ENCODE measurements around the gene CDHR4. TPM values are rescaled to one million over a fixed set of nuclear protein-coding genes. Genes with fewer than 3 reads are reported as not detected.

The CDHR4 gene
- total RNA-seq, 1 experiment from 2014 or later: not detected

DNA sequence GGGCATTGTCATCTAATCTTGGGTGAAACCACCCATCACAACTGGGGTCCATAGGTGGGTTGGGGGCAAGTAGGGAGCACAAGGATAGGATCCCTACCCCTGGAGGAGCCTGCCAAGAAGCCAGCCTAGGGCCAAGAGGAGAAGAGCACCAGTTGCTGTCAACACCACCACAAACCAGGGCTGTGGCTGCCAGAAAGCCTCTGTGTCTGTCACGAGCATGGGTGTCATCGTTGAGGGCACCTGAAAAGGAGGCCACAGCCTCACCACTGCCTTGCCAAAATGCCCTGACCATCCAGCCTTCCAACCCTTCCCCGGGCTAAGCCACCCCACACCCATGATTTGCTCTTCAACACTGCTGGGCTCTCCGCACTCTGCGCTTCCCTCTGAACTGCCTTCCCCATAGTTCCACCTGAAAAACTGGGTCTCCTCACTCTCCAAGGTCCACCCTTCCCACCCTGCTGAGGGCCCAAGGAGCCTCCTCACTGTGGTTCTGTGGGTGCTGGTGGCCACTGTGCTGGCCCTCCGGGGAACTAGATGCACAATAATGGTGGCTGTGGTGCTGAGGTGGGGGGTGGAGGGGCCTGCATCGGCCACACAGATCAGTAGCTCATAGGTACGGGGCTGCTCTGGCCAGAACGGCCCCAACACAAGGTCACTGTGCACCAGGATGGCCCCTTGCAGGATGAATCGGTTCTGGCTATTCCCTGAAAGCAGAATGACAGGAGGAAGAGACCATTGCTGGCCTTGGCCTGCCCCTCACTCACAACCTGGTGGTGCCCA is 7.1 kb downstream of the CDHR4 start:
- CTCF ChIA-PET: no interaction called here

DNA sequence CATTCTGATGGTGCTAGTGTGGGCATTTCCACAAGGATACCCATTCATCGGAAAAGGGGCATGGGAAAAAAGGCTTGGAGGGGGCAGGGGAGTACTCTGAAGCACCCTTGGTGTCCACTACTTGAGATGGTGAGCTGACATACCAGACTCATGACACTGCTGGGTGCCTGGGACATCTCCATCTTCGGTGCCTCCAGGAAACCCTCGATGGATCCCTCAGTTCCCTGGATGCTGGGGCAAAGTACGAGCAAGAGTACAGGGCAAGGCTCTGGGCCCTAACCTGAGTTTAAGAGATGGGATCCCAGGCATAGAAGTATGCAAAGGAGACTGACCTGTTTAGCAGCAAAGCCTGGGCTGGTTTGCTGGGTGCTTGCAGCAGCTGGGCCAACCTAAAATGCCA is 8.1 kb downstream of the CDHR4 start:
- ATAC-seq (no peak), DNase-seq (no peak)
- Histone ChIP-seq H3K27ac (ENCODE audit: low read length) (no peak overlapping the region), H3K27me3 (ENCODE audit: low read length) (no peaks in the 10 kb centered on the region), H3K9me2 (replicated peaks; ENCODE audit: low read length) (no peaks in the 10 kb centered on the region), H3K9me3 (ENCODE audit: low read length) (no peaks in the 10 kb centered on the region), H3K9ac (ENCODE audit: low read length) (no peak overlapping the region), H3F3A (ENCODE audit: low read length, unreplicated experiment) (no peaks in the 10 kb centered on the region), H4K20me1 (ENCODE audit: low read length) (no peaks in the 10 kb centered on the region), H3K4me3 (ENCODE audit: low read length) (no peak overlapping the region), H3K79me2 (ENCODE audit: low read length) (no peaks in the 10 kb centered on the region), H3K4me2 (ENCODE audit: low read length) (no peak overlapping the region), H3K36me3 (ENCODE audit: low read depth, low read length) (no peaks in the 10 kb centered on the region), H3K4me1 (ENCODE audit: insufficient read depth, low read length) (peaks cover 7% of the 10 kb centered on the region), H2AFZ (ENCODE audit: low read length) (no peak overlapping the region)
- intact Hi-C loops (cut with micrococcal nuclease): no loop called here
- BruUV-seq (replicated peaks): no TSS peak
- TF ChIP-seq EZH2 (IDR thresholded peaks at IDR 0.05; ENCODE audit: low read length, unreplicated experiment) (no peak), EZH2phosphoT487 (IDR thresholded peaks at IDR 0.05; ENCODE audit: borderline replicate concordance, low read length) (no peak)
- TF ChIP-seq, protein P1, sequence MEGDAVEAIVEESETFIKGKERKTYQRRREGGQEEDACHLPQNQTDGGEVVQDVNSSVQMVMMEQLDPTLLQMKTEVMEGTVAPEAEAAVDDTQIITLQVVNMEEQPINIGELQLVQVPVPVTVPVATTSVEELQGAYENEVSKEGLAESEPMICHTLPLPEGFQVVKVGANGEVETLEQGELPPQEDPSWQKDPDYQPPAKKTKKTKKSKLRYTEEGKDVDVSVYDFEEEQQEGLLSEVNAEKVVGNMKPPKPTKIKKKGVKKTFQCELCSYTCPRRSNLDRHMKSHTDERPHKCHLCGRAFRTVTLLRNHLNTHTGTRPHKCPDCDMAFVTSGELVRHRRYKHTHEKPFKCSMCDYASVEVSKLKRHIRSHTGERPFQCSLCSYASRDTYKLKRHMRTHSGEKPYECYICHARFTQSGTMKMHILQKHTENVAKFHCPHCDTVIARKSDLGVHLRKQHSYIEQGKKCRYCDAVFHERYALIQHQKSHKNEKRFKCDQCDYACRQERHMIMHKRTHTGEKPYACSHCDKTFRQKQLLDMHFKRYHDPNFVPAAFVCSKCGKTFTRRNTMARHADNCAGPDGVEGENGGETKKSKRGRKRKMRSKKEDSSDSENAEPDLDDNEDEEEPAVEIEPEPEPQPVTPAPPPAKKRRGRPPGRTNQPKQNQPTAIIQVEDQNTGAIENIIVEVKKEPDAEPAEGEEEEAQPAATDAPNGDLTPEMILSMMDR (conservative IDR thresholded peaks at IDR 0.05; ENCODE audit: low read depth, low read length): no peak
- ChIA-PET POLR2A (ENCODE audit: unreplicated experiment) (no interaction called here), CTCF (no interaction called here)

More for the DNA sequence above, 7.1 kb downstream of the CDHR4 start:
- POLR2A ChIA-PET (ENCODE audit: unreplicated experiment): interaction anchor here (0.6 kb wide), 1 partner anchor 323 kb away, joined by 3 read pairs; no protein-coding TSS in a partner anchor
- no peaks in the 10 kb centered on the region for H3K79me2 ChIP-seq (ENCODE audit: low read length)
- H3K9me2 ChIP-seq (replicated peaks; ENCODE audit: low read length): no peaks in the 10 kb centered on the region
- no peak overlapping the region for H3K4me3 ChIP-seq (ENCODE audit: low read length)
- no peaks in the 10 kb centered on the region for H3K36me3 ChIP-seq (ENCODE audit: low read depth, low read length)
- no peak overlapping the region for H3K9ac ChIP-seq (ENCODE audit: low read length)
- no peak overlapping the region for H2AFZ ChIP-seq (ENCODE audit: low read length)
- BruUV-seq (replicated peaks): no TSS peak
- no peaks in the 10 kb centered on the region for H3K27me3 ChIP-seq (ENCODE audit: low read length)
- TF ChIP-seq, protein P1 (conservative IDR thresholded peaks at IDR 0.05; ENCODE audit: low read depth, low read length): no peak
- TF ChIP-seq EZH2 (IDR thresholded peaks at IDR 0.05; ENCODE audit: low read length, unreplicated experiment) (no peak), EZH2phosphoT487 (IDR thresholded peaks at IDR 0.05; ENCODE audit: borderline replicate concordance, low read length) (no peak)
- no peak overlapping the region for H3K4me2 ChIP-seq (ENCODE audit: low read length)
- no peak overlapping the region for H3K27ac ChIP-seq (ENCODE audit: low read length)
- intact Hi-C loops (cut with micrococcal nuclease): no loop called here
- no peak for ATAC-seq
- H3F3A ChIP-seq (ENCODE audit: low read length, unreplicated experiment): no peaks in the 10 kb centered on the region
- H3K9me3 ChIP-seq (ENCODE audit: low read length): no peaks in the 10 kb centered on the region
- no peaks in the 10 kb centered on the region for H4K20me1 ChIP-seq (ENCODE audit: low read length)
- no peak for DNase-seq
- no peaks in the 10 kb centered on the region for H3K4me1 ChIP-seq (ENCODE audit: insufficient read depth, low read length)
